Heart left ventricle (tissue), 13 donors: ENCODE measurements around the gene POU6F2.

Experiments used
- CTCF ChIP-seq, 12 donors: fragments of 200-600 bp; sonication (generic) in 4 of 12; IDR thresholded peaks; one replicate each; pipeline versions ENCODE4 v1.5.0 to v1.8.0; 2018 to 2022; ENCODE audit warnings: antibody characterized with exemption in 12 of 12, mild to moderate bottlenecking in 5 of 12
- POLR2A ChIP-seq, 2 donors: fragments of 450-650 bp; IDR thresholded peaks; one replicate each; pipeline ENCODE4 v1.6.1; 2017; ENCODE audit warnings: antibody characterized with exemption in 2 of 2, mild to moderate bottlenecking in 2 of 2, moderate library complexity in 2 of 2
- donor health status: ischemic (EF 13 %, LVEDD 7.1; RV severe dilation, severe dysfunction).
- donor health status: DM: no; HTN: yes; CAD: no.
- donor health status: DM: no; HTN: no; CAD: no.
- donor health status: ischemic (EF 25% LVEDD 6.9; RV normal size, moderate dysfunction).
- donor health status: ischemic (EF 25% LVEDD 5.7; RV mildly dilated, moderate dysfunction).
- donor health status: ischemic (EF 35%, LVEDD 5.7; RV mildly dilated, moderate dysfunction).
- donor health status: nonischemic (EF 11% LVEDD 7.7; RV severe dilation, severe dysfunction).
- donor health status: DM: yes; HTN: yes; CAD: no.
- donor health status: PGD.
- donor health status: ischemic (EF 29% LVEDD 5.4; RV normal size, mild dysfunction).
- donor health status: nonischemic (EF 23%, LVEDD 6.1; RV moderate dilation, normal function).

GRCh38 chr7:39417642-39418041 is 439.9 kb downstream of the POU6F2 start:
- TF ChIP-seq CTCF (IDR thresholded peaks at IDR 0.05) = no peak
- no peak for TF ChIP-seq POLR2A (IDR thresholded peaks at IDR 0.05)
